GM12892 (cell line): Measurements from ENCODE around the gene ZC2HC1B.

Experiments
- POLR2A ChIP-seq: IDR thresholded peaks from 2 replicates; pipeline ENCODE4 v1.6.1; 2011; ENCODE audit warnings: low read depth, low read length, control low read depth
- POLR2AphosphoS5 ChIP-seq: IDR thresholded peaks from 2 replicates; pipeline ENCODE4 v1.6.1; 2011; ENCODE audit warnings: low read depth, low read length, control low read depth

GRCh38 chr6:143976806-143977349 lies 112.6 kb downstream of the ZC2HC1B start:
- no peak for TF ChIP-seq POLR2A
- TF ChIP-seq POLR2AphosphoS5, result no peak
